Measurements from ENCODE around the gene MCF2L.

Gene MCF2L

GRCh38 chr13:113013303-113013702 is 44.3 kb downstream of the MCF2L start:
- H3K79me2 ChIP-seq (ENCODE audit: low read length) = no peaks in the 10 kb centered on the region
- H3K4me1 ChIP-seq (ENCODE audit: low read length) = peaks cover 8% of the 10 kb centered on the region; the same call in 1 of the 2 replicates
- DNase-seq = no peak
- H3K27me3 ChIP-seq (replicated peaks; ENCODE audit: insufficient read depth, low read length) = peaks cover 82% of the 10 kb centered on the region
- no peaks in the 10 kb centered on the region for H4K20me1 ChIP-seq (ENCODE audit: insufficient read depth, low read length)
- no peaks in the 10 kb centered on the region for H3K36me3 ChIP-seq (replicated peaks; ENCODE audit: insufficient read depth, low read length)
- no peaks in the 10 kb centered on the region for H3F3A ChIP-seq (ENCODE audit: insufficient read depth, low read length)
- no peak overlapping the region for H3K9ac ChIP-seq (ENCODE audit: low read length)
- no peak overlapping the region for H2AFZ ChIP-seq (ENCODE audit: low read length)
- TF ChIP-seq EZH2 (optimal IDR thresholded peaks at IDR 0.05; ENCODE audit: low read depth, low read length) (no peak), EZH2phosphoT487 (IDR thresholded peaks at IDR 0.05; ENCODE audit: low read length) (no peak), CTCF (IDR thresholded peaks at IDR 0.05; ENCODE audit: low read length) (no peak)
- no peak overlapping the region for H3K27ac ChIP-seq (ENCODE audit: low read length)
- H3K4me2 ChIP-seq (ENCODE audit: low read depth, low read length) = no peak overlapping the region
- H3K4me3 ChIP-seq (ENCODE audit: low read length) = no peak overlapping the region
- no peaks in the 10 kb centered on the region for H3K9me3 ChIP-seq (replicated peaks; ENCODE audit: insufficient read depth, low read length)
- no peaks in the 10 kb centered on the region for H3K9me2 ChIP-seq (replicated peaks; ENCODE audit: insufficient read depth, low read length)

GRCh38 chr13:113013878-113014751 is 45.1 kb downstream of the MCF2L start:
- Histone ChIP-seq H3K9me3 (replicated peaks; ENCODE audit: insufficient read depth, low read length) (no peaks in the 10 kb centered on the region), H3K27me3 (replicated peaks; ENCODE audit: insufficient read depth, low read length) (peaks cover 82% of the 10 kb centered on the region), H3K4me1 (ENCODE audit: low read length) (peaks cover 9% of the 10 kb centered on the region; the same call in 1 of the 2 replicates), H3K4me3 (ENCODE audit: low read length) (no peak overlapping the region), H4K20me1 (ENCODE audit: insufficient read depth, low read length) (no peaks in the 10 kb centered on the region), H3F3A (ENCODE audit: insufficient read depth, low read length) (no peaks in the 10 kb centered on the region), H3K9ac (ENCODE audit: low read length) (no peak overlapping the region), H3K27ac (ENCODE audit: low read length) (no peak overlapping the region), H2AFZ (ENCODE audit: low read length) (no peak overlapping the region), H3K4me2 (ENCODE audit: low read depth, low read length) (no peak overlapping the region), H3K36me3 (replicated peaks; ENCODE audit: insufficient read depth, low read length) (no peaks in the 10 kb centered on the region), H3K9me2 (replicated peaks; ENCODE audit: insufficient read depth, low read length) (no peaks in the 10 kb centered on the region), H3K79me2 (ENCODE audit: low read length) (no peaks in the 10 kb centered on the region)
- DNase-seq = no peak
- TF ChIP-seq EZH2phosphoT487 (IDR thresholded peaks at IDR 0.05; ENCODE audit: low read length) = no peak
- TF ChIP-seq CTCF (IDR thresholded peaks at IDR 0.05; ENCODE audit: low read length) = no peak
- TF ChIP-seq EZH2 (optimal IDR thresholded peaks at IDR 0.05; ENCODE audit: low read depth, low read length) = no peak

- TF ChIP-seq CTCF (IDR thresholded peaks at IDR 0.05; ENCODE audit: low read length) = no peak
- TF ChIP-seq EZH2phosphoT487 (IDR thresholded peaks at IDR 0.05; ENCODE audit: low read length) = no peak
- TF ChIP-seq EZH2 (optimal IDR thresholded peaks at IDR 0.05; ENCODE audit: low read depth, low read length) = no peak
- H2AFZ ChIP-seq (ENCODE audit: low read length) = no peak overlapping the region
- H3K9me3 ChIP-seq (replicated peaks; ENCODE audit: insufficient read depth, low read length) = no peaks in the 10 kb centered on the region
- peaks cover 83% of the 10 kb centered on the region for H3K27me3 ChIP-seq (replicated peaks; ENCODE audit: insufficient read depth, low read length)
- no peaks in the 10 kb centered on the region for H3F3A ChIP-seq (ENCODE audit: insufficient read depth, low read length)
- H3K4me2 ChIP-seq (ENCODE audit: low read depth, low read length) = no peak overlapping the region
- no peaks in the 10 kb centered on the region for H3K79me2 ChIP-seq (ENCODE audit: low read length)
- peaks cover 9% of the 10 kb centered on the region; the same call in 1 of the 2 replicates for H3K4me1 ChIP-seq (ENCODE audit: low read length)
- no peaks in the 10 kb centered on the region for H3K9me2 ChIP-seq (replicated peaks; ENCODE audit: insufficient read depth, low read length)
- no peaks in the 10 kb centered on the region for H4K20me1 ChIP-seq (ENCODE audit: insufficient read depth, low read length)
- no peak for DNase-seq
- no peak overlapping the region for H3K4me3 ChIP-seq (ENCODE audit: low read length)
- H3K9ac ChIP-seq (ENCODE audit: low read length) = no peak overlapping the region
- no peaks in the 10 kb centered on the region for H3K36me3 ChIP-seq (replicated peaks; ENCODE audit: insufficient read depth, low read length)
- no peak overlapping the region for H3K27ac ChIP-seq (ENCODE audit: low read length)
Measured at GRCh38 chr13:113014752-113015745, 46.0 kb downstream of the MCF2L start.
